GM18526 (cell line): Measurements from ENCODE around the gene BCLAF1.

Experiments
- POLR2A ChIP-seq: IDR thresholded peaks from 3 replicates; pipeline ENCODE4 v1.6.1; 2011; ENCODE audit not compliant: insufficient read length; ENCODE audit errors: extremely low read depth

Gene BCLAF1, protein sequence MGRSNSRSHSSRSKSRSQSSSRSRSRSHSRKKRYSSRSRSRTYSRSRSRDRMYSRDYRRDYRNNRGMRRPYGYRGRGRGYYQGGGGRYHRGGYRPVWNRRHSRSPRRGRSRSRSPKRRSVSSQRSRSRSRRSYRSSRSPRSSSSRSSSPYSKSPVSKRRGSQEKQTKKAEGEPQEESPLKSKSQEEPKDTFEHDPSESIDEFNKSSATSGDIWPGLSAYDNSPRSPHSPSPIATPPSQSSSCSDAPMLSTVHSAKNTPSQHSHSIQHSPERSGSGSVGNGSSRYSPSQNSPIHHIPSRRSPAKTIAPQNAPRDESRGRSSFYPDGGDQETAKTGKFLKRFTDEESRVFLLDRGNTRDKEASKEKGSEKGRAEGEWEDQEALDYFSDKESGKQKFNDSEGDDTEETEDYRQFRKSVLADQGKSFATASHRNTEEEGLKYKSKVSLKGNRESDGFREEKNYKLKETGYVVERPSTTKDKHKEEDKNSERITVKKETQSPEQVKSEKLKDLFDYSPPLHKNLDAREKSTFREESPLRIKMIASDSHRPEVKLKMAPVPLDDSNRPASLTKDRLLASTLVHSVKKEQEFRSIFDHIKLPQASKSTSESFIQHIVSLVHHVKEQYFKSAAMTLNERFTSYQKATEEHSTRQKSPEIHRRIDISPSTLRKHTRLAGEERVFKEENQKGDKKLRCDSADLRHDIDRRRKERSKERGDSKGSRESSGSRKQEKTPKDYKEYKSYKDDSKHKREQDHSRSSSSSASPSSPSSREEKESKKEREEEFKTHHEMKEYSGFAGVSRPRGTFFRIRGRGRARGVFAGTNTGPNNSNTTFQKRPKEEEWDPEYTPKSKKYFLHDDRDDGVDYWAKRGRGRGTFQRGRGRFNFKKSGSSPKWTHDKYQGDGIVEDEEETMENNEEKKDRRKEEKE

DNA sequence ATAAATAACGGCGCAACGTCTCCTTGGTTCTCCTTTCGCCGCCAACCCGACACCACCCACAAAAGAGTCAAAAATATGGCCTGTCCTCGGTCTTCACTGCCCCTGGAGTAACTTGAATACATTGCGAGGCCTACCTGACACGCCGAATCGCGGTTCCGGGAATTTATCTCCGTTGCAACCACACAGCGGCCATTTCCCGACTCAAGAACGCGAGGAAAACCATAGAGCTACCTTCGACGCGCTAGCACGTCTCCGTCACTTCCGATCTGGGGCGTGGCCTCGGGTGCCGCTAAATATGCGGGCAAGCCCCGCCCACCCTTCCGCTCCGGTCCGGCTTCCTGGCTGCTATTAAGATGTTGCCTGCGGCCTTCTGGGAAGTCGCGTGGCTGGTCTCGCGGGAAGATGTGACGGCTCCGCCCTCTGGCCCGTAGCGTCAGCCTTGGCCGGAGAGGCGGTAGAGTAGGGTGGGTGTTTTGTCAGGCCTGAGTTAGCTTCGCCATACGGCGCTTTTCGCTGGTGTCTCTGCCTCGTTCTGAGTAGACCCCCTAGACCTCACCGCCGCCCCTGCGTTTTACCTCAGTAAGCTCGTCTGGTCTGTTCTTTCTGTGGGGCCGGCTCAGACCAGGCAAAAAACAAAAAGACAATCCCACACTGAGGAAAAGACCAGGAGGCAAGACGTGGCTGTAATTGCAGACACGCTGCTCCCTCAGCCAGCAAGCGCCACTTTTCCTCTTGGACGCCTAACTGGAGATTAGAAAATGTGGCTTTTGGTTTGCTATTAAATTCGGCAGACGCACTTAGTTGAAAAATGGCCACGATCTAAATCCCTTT lies at the start of gene BCLAF1:
BCLAF1 (minus strand) TSS at position 268 of the 831 bp plus-strand sequence. CDS start 9,980 bp downstream, outside the sequence.
- peak; percentile 97 for TF ChIP-seq POLR2A

DNA sequence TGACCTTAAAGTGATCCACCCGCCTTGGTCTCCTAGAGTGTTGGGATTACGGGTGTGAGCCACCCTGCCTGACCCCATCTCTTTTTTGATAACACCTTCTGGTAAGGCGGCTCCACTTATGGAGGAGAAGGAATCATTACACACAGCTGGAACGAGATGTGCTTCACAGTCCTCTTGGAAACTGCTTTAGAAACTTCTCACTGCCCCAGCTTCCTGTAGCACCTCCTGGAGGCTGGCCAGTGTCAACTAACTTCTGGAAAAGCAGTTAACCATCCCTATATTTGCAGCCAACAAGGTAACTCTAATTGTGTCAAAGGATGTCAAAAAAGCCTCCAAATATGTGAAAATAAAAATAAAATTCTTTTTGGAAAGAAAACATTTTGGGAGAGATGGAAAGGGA lies 48.8 kb upstream of the BCLAF1 start:
- TF ChIP-seq POLR2A: no peak

DNA sequence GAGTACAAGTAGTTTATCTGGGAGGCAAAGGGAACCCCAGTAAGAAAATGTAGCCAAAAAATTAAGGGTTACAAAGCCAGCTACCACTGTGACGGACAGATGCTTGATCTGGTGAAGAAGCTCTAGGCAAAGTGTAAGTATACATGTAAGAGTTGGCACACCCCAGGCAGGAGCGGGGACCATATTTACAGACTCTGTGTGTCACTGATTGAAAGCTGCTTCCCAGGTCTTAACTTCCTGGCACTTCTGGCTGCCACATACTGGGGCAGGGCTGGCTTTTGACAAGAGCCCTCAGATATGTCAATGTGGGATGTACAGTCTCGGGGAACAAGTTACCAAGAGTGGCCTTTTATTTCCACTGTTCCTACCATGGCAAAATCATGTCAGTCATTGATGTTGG lies 48.0 kb upstream of the BCLAF1 start:
- no peak for TF ChIP-seq POLR2A

DNA sequence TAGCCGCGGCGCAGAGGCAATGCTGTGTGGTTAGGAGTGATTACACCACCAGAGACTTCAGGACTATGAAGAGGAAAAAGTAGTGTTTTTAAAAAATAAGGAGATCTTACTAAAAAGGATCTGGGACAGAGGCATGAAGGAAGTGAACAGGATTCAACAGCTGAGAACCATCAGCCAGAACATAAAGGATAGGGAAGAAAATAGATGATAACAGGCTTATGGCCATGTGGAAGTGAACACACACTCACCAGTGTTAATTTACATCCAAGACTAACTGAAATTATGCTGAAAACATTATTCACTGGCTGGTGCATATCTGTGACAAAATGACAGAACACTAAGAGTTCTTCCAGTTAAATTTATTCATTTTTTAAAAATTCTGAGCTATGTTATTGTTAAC lies 47.5 kb upstream of the BCLAF1 start:
- no peak for TF ChIP-seq POLR2A

DNA sequence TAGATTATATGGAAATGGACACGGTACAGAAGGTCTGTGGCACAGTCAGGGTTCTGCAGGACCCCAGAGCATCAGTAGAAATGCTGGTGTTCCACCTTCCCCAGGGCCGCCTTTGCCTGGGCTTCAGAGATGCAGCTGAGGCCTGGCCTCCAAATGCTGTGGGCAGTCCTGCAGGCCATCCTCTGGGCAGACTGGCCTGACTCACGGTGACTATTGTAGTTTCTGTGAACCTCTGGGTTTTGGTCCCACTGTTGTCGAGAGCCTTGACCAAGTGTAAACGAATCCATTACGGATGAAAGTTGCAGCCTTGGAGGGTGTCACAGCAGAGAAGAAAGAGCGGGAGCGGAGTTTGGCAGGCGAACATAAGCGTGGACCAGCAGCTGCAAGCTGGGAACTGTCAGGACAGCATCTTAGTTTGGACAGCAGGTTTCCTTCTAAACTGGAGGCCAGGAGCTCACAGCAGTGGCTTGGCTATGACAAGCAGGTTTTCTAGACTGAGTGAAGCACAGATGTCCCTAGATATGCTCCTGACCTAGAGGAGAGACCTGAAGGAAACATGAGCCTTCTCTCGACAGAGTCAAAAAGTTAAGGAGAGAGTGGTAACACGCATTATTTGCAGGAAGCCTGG lies 46.2 kb upstream of the BCLAF1 start:
- TF ChIP-seq POLR2A: no peak

DNA sequence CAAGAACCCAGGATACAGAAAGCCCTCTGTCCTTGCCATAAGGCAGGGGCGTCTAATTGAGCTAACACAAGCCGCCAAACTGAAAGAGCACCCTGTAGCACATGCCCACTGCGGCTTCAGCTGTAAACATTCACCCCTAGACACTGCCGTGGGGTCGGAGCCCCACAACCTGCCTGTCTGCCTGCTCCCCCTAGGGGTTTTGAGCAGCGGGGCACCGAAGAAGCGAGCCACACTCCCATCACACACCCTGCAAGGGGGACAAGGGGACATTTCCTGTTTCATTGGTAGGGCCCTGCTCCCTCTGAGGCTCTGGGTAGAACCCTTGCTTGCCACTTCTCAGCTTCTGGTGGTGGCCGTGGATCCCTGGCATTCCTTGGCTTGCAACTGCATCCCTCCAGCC lies 45.2 kb upstream of the BCLAF1 start:
- no peak for TF ChIP-seq POLR2A

DNA sequence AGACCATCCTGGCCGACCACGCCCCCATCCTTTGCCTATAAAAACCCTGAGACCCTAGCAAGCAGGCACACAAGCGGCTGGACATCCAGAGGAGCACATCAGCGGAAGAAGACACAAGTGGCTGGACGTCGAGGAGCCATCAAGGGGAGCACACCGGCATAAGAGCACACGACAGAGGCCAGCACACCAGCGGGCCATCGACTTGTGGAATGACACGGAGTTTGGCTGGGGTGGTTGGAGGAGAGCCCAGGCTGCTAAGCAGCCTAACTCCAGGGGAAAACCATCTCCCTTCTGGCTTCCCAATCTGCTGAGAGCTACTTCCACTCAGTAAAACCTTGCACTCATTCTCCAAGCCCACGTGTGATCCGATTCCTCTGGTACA lies 44.8 kb upstream of the BCLAF1 start:
- TF ChIP-seq POLR2A: no peak

DNA sequence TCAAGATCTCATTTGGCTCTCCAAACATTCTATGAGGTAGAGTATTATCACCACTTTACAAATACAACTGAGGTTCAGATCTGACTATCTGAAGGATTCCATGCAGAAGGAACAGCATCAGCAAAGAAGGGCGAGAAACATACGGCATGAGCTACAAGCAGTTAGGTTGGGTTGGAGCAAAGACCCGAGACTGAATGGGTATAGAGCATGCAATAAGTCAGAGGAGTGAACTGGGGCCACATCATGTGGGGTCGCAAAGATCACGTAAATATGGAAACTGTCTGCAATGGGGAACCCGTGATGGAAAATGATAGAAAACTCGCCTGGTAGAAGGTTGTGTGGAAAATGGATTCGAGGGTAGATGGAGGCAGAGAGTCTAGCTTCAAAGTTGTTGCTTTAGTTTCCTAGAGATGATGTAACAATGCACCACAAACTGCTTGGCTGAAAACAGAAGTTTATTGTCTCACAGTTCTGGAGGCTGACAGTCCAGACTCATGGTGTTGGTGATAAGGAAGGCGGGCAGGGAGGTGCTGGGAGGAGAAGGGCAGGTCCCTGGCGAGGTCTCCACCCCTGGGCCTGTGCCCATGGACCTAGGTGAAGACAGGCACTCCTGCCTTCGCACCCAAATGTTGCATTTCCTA lies 44.3 kb upstream of the BCLAF1 start:
- TF ChIP-seq POLR2A: no peak

DNA sequence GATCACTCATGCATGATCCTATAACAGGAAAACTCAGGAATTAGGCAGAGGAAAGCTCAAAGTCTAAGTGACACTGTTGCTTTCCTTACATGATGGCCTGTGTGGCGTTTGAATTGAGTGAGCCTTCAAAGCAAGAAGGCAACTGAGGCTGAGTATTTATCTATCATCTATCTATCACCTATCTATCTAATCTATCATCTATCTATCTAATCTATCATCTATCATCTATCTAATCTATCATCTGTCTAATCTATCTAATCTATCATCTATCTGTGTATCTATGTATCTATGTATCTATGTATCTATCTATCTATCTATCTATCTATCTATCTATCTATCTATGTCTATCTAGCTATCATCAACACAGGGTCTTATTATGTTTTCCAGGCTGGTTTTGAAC lies 41.8 kb upstream of the BCLAF1 start:
- no peak for TF ChIP-seq POLR2A

DNA sequence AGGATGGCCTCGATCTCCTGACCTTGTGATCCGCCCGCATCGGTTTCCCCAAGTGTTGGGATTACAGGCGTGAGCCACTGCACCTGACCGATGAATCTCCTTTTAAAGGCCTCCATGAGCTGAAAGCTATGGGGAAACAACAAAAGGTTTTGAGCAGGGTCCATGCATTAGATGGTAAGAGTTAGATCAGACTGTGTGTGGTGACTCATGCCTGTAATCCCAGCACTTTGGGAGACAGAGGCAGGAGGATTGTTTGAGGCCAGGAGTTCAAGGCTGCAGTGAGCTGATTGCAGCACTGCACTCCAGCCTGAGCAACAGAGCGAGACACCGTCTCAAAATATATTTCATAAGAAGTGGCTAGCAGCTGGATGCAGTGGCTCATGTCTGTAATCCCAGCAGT lies 41.0 kb upstream of the BCLAF1 start:
- TF ChIP-seq POLR2A: no peak

DNA sequence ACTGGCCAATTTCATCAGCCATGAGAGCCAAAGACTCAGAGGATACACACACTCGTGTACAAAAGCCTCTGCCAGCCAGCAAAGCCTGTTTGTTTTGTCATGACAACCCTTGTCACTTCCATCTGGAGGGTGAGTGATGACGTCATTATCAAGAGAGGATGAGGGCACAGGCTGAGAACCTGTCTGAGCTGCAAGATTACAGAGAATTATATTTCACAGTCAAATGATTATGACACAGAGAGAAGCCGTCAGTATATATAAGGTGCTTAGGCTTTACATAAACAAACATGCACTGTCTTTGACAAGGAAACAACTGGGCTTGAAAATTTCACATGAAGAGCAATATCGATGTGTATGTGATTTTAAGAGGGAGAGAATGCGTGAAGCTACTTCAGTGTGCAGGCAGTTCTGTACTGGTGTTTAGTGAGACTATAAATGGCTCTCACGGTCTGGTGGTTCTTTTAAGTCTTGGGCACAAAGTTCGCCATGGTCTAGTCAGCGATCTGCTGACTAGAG lies 36.5 kb upstream of the BCLAF1 start:
- no peak for TF ChIP-seq POLR2A

DNA sequence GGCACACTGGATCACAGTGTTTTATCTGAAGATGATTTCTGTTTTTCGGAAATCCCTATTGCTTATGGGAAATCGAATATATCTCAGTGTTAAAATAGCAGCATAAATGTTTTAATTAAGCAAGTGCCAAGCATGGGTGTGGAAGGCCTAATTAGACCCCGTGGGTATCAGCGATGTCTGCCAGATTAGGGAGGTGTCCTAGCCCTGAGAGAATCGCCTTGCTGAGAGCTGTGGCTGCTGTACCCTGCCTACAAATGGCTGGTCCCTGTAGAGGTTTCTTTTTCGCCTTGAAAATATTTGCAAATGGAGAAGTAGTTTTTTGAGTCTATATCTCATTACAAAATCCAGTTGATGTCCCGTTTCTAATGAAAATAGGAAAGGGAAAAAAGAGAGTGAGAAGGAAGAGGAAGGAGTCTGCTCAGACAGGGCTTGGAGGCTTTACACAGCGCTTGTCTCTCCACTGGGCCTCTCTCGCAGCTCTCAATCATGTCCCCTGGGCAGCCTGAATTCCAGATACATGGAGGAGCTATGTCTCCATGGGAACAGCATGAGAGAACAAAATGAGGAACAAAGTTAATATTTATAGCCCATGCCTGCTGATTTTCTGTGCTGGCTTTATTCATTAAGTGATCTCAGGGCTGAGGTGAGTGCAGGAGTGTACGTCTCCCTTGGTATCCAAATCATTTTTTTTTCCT lies 35.2 kb upstream of the BCLAF1 start:
- TF ChIP-seq POLR2A: no peak

DNA sequence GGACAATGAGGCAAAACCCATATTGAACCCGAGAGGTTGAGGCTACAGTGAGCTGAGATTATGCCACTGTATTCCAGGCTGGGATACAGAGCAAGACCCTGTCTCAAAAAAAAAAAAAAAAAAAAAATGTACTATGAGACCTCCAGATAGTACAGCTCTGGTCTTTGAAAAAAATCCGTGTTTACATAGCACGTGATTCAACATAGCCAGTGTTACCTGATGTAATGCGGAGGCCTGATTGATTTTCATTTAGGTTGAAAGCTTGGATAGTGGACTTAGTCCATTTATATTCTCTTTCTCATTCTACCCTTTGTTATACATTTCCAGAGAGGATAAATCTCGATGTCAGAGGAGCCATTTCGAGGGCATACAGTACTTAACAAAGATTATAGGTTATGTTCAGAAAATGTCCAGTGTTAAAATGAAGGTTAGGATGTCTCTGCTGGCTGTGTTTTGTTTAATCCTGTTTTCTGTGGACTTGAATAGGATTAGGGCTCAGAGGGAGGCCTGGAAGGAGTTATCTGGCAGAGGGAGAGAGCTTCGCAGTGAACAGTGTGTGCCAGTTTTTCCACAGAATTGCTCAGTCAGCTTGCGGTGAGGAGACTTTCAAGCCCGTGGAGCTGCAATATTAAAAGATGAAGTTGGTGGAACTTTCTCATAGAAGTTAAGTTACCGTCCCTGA lies 33.9 kb upstream of the BCLAF1 start:
- no peak for TF ChIP-seq POLR2A
